Panc1 (cell line): ENCODE results near the gene GBF1. TPM values are rescaled to one million over a fixed set of nuclear protein-coding genes. Genes with fewer than 3 reads are reported as not detected.

Experiments
- ATAC-seq: fragments of 200-7000 bp; cut with Tn5 transposase; 2 replicates; pipeline ENCODE4 v1.9.1; 2020; ENCODE audit warnings: mild to moderate bottlenecking, moderate library complexity
- BruUV-seq: library from RNA; stranded (reverse); fragments of 400-500 nt; replicated peaks from 2 replicates; lab custom pipeline; 2021; lab: Mats Ljungman, UMichigan
- CTCF ChIA-PET: fragments of 300-600 bp; sonication (Branson Sonifier 250); formaldehyde crosslinking; loops from one replicate; lab custom pipeline; 2022; ENCODE audit warnings: antibody characterized with exemption; lab: Charles Lee
- POLR2A ChIA-PET: fragments of 300-600 bp; sonication (Branson Sonifier 250); formaldehyde crosslinking; loops from one replicate; lab custom pipeline; 2022; ENCODE audit warnings: antibody characterized with exemption; lab: Charles Lee
- DNase-seq: peaks from one replicate; pipeline ENCODE4 v3.0.0-alpha.2; 2010; ENCODE audit warnings: low read depth, low spot score
- H3K27ac ChIP-seq: 2 replicates; pipeline ENCODE4 v1.5.1; 2011; ENCODE audit warnings: mild to moderate bottlenecking, low read length, inconsistent platforms
- H3K27me3 ChIP-seq: fragments of 200-500 bp; sonication (Bioruptor generic); 2 replicates; pipeline ENCODE4 v1.6.0; 2014; ENCODE audit warnings: low read length, inconsistent platforms; ENCODE audit not compliant: control insufficient read depth, insufficient read depth
- H3K36me3 ChIP-seq: fragments of 200-500 bp; sonication (Bioruptor generic); 2 replicates; pipeline ENCODE4 v1.5.1; 2014; ENCODE audit warnings: inconsistent platforms, mild to moderate bottlenecking, low read length, moderate library complexity; ENCODE audit not compliant: control insufficient read depth, insufficient read depth
- H3K4me1 ChIP-seq: 2 replicates; pipeline ENCODE4 v1.5.1; 2011; ENCODE audit warnings: inconsistent platforms, mild to moderate bottlenecking, low read length, moderate library complexity; ENCODE audit not compliant: control insufficient read depth, insufficient read depth
- H3K4me3 ChIP-seq, 2 experiments: 2 replicates each; pipeline ENCODE4 v1.5.1; 2011 to 2012; ENCODE audit warnings: low read depth in 2 of 2, low read length in 2 of 2, mild to moderate bottlenecking in 2 of 2, inconsistent platforms in 1 of 2, moderate library complexity in 1 of 2
- H3K9me3 ChIP-seq: fragments of 200-500 bp; sonication (Bioruptor generic); 2 replicates; pipeline ENCODE4 v1.5.1; 2014; ENCODE audit warnings: low read depth, mild to moderate bottlenecking, inconsistent platforms, low read length, moderate library complexity; ENCODE audit not compliant: control insufficient read depth, insufficient read depth
- POLR2AphosphoS5 ChIP-seq: IDR thresholded peaks from 2 replicates; pipeline ENCODE4 v1.6.1; 2012; ENCODE audit warnings: mild to moderate bottlenecking, low read depth, low read length, moderate library complexity
- REST ChIP-seq, 2 experiments: IDR thresholded peaks; 2 replicates each; pipeline ENCODE4 v1.6.1; 2011 to 2012; ENCODE audit warnings: low read depth in 2 of 2, control low read depth in 1 of 2, low read length in 1 of 2, mild to moderate bottlenecking in 1 of 2, moderate library complexity in 1 of 2; ENCODE audit not compliant: insufficient read depth in 1 of 2
- SIN3A ChIP-seq: IDR thresholded peaks from 2 replicates; pipeline ENCODE4 v1.6.1; 2012; ENCODE audit warnings: low read depth, mild to moderate bottlenecking, low read length, moderate library complexity, borderline replicate concordance; ENCODE audit not compliant: insufficient read depth
- TCF7L2 ChIP-seq: IDR thresholded peaks from 2 replicates; pipeline ENCODE4 v1.6.1; 2011; ENCODE audit warnings: mild to moderate bottlenecking, low read depth, low read length, inconsistent platforms
- in situ Hi-C: cut with HindIII; loops from 2 replicates; pipeline ENCODE4 v1.10.0; 2016; ENCODE audit warnings: low sequenced_read_pairs, low pct_unique_long_range_greater_than_20kb
- intact Hi-C: fragments of 100-400 bp; cut with micrococcal nuclease; formaldehyde crosslinking; loops from one replicate; pipeline ENCODE4 v1.10.0; 2022; ENCODE audit not compliant: unreplicated experiment
- total RNA-seq: library from RNA; stranded (reverse); gene quantifications from one replicate; pipeline ENCODE4 v1.2.1, GENCODE V29; 2021; ENCODE audit not compliant: unreplicated experiment
- TF ChIP-seq, protein P1 (sequence below): fragments of 450-650 bp; IDR thresholded peaks from 2 replicates; pipeline ENCODE4 v1.5.1; 2017; ENCODE audit warnings: mild to moderate bottlenecking

Gene GBF1
- total RNA-seq, 1 experiment from 2014 or later = 65.0 TPM

DNA sequence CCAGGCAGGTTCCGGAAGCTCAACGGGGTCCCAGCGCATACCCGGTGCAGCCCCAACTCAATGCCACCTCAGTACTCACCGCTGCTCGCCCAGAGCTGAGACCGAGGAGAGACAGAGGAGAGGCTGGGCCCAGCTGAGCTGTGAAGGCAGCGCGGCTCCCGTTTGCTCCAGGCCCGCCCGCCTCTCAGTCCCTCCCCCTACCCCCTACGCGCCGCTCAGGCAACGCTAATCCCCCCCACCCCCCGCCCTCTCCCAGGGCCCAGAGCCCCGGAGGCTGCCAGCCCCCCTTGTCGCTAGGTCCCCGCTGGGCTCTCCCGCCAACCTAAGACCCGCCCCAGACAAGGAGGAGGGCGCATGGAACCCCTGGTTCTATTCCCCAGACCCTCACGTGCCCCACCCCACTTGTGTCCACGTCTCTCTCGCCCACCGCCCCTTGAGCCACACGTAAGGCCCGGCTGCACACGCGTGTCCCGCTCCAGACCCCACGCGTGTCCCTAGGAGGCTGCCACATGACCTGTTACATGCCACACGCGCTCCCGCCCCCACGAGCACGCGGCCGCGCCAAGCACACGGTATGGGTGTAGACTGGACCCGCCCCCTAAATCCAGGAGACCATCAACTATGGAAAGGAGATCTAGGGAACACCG lies 173.4 kb downstream of the GBF1 start, which contains the start of gene PSD:
Gene PSD, minus strand, starts transcription at position 164 of the 647 bp plus-strand sequence. CDS start 1,747 bp downstream, outside the sequence.
- Histone ChIP-seq H3K27me3 (no peaks in the 10 kb centered on the region), H3K4me1 (peaks cover 11% of the 10 kb centered on the region), H3K4me3 (peak within 1 kb of the TSS; percentile 91 to 94), H3K36me3 (peaks cover 9% of the 10 kb centered on the region; the same call in 1 of the 2 replicates), H3K9me3 (no peaks in the 10 kb centered on the region), H3K27ac (no peak within 1 kb of the TSS; the same call in 1 of the 2 replicates)
- TF ChIP-seq SIN3A = no peak
- no peak for TF ChIP-seq TCF7L2
- no peak for TF ChIP-seq REST (IDR thresholded peaks at IDR 0.05; ENCODE audit: insufficient read depth in 1 of 2, low read depth in 2 of 2, low read length in 1 of 2)
- TF ChIP-seq POLR2AphosphoS5 = no peak
- TF ChIP-seq, protein P1, sequence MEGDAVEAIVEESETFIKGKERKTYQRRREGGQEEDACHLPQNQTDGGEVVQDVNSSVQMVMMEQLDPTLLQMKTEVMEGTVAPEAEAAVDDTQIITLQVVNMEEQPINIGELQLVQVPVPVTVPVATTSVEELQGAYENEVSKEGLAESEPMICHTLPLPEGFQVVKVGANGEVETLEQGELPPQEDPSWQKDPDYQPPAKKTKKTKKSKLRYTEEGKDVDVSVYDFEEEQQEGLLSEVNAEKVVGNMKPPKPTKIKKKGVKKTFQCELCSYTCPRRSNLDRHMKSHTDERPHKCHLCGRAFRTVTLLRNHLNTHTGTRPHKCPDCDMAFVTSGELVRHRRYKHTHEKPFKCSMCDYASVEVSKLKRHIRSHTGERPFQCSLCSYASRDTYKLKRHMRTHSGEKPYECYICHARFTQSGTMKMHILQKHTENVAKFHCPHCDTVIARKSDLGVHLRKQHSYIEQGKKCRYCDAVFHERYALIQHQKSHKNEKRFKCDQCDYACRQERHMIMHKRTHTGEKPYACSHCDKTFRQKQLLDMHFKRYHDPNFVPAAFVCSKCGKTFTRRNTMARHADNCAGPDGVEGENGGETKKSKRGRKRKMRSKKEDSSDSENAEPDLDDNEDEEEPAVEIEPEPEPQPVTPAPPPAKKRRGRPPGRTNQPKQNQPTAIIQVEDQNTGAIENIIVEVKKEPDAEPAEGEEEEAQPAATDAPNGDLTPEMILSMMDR = no peak
- ATAC-seq (no peak), DNase-seq (no peak)
- CTCF ChIA-PET = interaction anchor here (0.7 kb wide), 1 partner anchor 12 kb away, joined by 4 read pairs; no protein-coding TSS in a partner anchor
- BruUV-seq = no TSS peak
- intact Hi-C loops = no loop called here
- POLR2A ChIA-PET = no interaction called here
- in situ Hi-C loops = no loop called here

- Histone ChIP-seq H3K27me3 (no peaks in the 10 kb centered on the region), H3K4me3 (peak overlapping the region; percentile 91 to 94), H3K27ac (peak overlapping the region; percentile 98), H3K4me1 (peaks cover 11% of the 10 kb centered on the region), H3K36me3 (peaks cover 9% of the 10 kb centered on the region; the same call in 1 of the 2 replicates), H3K9me3 (no peaks in the 10 kb centered on the region)
- TF ChIP-seq REST (IDR thresholded peaks at IDR 0.05; ENCODE audit: insufficient read depth in 1 of 2, low read depth in 2 of 2, low read length in 1 of 2) (peak; percentile 96 to 99), POLR2AphosphoS5 (no peak), SIN3A (no peak; the same call in 1 of the 2 replicates), TCF7L2 (no peak)
- TF ChIP-seq, protein P1 = no peak
- POLR2A ChIA-PET = no interaction called here
- intact Hi-C loops (no loop called here), in situ Hi-C loops (no loop called here)
- no peak for ATAC-seq
- no TSS peak for BruUV-seq
- DNase-seq = no peak
- CTCF ChIA-PET = interaction anchor here (0.8 to 2.2 kb wide), 4 partner anchors 10 to 20 kb away, joined by 3 to 14 read pairs (median 6); no protein-coding TSS in a partner anchor
Measured at GRCh38 chr10:102419269-102420180, 174.2 kb downstream of the GBF1 start.
